ENCODE results near the gene ZSCAN23.
A peak's percentile ranks its signal among the peaks of the same experiment; 100 is the strongest.
"Not testable (repeated sequence)": the region's sequence is repeated elsewhere in the genome, so short reads cannot be mapped to it uniquely, and the experiment has no call there.

The ZSCAN23 gene

DNA sequence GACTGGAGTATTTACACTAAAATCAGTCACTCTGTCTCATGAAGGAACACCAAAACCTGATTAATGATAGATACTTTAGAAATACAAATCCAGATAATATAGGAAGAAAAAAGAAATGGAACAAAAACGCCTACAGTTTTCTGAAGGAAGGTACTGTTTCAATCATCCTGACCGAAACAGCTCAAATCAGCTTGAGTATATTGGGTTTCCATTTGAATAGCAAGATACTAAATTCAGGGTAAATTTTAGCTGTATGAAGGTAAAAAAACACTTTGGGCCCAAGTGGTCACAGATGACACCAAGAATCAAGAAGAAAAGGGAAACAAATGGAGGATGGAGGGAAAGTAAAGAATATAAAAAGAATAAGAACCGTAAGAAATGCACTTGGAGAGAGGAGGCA lies 6.9 kb downstream of the ZSCAN23 start:
- no peak for DNase-seq (ENCODE audit: low read depth)

DNA sequence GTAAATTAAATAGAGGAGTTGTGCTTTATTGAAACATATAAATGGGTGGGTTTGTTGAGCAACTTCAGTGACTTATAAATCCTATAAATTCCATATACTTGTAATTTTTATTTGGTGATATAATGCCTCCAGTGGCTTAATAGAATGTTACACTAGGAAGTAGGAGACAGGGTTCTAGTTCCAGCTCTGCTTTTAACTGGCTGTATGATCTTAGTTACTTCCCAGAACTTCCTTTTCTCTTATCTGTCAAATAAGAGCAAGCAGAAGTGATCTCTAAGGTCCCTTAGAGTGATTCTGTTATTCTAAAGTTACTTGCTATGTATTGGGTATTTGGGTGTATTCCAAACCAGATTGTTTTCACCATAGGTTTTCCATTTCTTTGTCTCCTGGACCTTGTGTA lies 10.2 kb downstream of the ZSCAN23 start:
- no peak for DNase-seq (ENCODE audit: low read depth)

DNA sequence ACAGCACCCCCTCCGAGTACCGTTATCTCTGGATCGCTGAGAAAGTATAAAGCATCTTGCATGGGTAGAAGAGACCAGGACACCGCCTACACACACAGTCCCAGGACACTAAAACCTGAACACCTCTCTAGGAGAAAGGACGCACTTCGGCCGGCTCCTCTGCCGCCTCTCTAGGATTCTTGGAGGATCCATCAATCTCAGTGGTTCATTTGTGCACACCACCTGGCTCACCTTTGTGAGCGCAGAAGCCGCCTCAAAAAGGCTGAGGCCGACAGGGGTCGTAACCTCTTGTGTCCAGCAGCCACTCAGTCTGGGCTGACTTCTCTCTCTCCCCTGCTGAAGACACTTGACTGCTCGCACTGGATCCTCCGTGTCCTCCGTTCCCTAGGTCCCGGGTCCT lies 13.5 kb downstream of the ZSCAN23 start:
- no peak for DNase-seq (ENCODE audit: low read depth)

DNA sequence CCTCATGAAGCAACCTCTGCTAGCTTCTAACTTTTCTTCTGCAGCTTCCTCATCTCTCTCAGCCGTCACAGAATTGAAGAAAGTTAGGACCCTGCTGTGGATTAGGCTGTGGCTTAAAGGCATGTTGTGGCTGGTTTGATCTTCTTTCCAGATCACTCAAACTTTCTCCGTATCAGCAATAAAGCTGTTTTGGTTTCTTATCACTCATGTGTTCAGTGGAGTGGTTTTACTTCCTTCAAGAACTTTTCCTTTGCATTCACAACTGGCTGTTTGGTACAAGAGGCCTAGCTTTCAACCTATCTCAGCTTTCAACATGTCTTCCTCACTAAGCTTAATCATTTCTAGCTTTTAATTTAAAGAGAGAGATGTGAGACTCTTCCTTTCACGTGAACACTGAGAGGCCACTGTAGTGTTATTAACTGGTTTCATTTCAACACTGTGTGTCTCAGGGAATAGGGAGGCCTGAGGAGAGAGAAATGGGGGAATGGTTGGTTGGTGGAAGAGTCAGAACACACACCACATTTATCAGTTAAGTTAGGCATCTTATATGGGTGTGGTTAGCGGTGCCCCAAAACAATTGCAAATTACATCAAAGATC lies 17.2 kb downstream of the ZSCAN23 start:
- DNase-seq (ENCODE audit: low read depth), result no peak

DNA sequence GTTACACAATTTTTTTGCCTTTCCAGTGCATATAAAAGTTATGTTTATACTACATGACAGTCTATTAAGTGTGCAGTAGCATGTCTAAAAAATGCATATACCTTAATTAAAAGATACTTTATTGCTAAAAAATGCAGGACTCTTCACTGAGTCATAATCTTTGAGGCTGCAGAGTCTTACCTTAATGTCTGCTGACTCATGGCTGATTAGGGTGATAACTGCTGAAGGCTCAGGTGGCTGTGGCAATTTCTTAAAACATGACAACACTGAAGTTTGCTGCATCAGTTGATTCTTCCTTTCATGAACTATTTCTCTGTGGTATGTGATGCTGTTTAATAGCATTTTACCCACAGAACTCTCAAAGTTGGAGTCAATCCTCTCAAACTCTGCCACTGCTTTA lies 19.1 kb downstream of the ZSCAN23 start:
- no peak for DNase-seq (ENCODE audit: low read depth)

DNA sequence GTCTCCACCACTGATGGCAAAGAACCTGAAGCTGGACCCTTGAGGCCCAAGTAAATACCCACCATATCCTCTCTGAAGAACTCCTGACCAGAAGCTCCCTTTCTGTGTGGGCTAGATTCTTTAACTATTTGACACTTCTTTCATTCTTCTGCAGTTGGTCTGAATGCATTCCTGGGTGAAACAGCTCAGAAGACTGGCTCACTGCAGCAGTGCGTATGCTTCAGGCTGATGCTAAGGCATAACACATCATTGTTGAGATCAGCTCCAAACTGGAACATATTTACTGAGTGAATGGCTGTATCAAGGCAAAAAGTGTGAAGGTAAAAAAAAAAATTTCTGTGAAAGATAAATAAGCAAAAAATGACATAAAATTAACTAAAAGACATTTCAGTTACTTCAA lies 19.7 kb downstream of the ZSCAN23 start:
- DNase-seq (ENCODE audit: low read depth), result no peak

DNA sequence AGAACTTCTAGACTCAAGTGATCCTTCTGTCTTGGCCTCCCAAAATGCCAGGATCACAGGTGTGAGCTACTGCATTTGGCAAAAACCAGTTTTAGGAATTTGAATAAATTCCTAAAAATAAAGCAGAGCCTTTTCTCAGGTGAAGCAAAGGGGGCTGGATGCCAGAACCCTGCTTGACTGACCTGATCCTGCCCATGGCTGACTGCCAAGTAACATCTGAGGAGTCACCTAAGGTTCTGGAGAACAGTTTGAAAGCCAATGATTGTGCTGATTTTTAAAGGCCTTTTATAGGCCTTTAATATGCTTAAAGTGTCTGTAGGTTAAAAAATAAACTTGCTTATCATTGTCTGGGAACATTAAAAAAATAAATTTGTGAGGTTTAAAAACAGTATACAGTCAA lies 29.6 kb downstream of the ZSCAN23 start:
- DNase-seq (ENCODE audit: low read depth), result no peak

DNA sequence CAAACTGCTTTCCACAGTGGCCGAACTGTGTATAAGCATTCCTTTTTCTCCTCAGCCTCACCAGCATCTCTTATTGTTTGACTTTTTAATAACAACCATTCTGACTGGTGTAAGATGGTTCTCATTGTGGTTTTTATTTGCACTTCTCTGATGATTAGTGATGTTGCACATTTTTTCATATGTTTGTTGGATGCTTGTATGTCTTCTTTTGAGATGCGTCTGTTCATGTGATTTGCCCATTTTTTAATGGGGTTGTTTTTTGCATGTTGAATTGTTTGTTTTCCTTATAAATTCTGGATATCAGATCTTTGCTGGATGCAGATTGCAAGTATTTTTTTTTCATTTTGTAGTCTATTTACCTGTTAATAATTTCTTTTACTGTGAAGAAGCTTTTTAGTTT lies 32.5 kb downstream of the ZSCAN23 start:
- DNase-seq (ENCODE audit: low read depth), result no peak

DNA sequence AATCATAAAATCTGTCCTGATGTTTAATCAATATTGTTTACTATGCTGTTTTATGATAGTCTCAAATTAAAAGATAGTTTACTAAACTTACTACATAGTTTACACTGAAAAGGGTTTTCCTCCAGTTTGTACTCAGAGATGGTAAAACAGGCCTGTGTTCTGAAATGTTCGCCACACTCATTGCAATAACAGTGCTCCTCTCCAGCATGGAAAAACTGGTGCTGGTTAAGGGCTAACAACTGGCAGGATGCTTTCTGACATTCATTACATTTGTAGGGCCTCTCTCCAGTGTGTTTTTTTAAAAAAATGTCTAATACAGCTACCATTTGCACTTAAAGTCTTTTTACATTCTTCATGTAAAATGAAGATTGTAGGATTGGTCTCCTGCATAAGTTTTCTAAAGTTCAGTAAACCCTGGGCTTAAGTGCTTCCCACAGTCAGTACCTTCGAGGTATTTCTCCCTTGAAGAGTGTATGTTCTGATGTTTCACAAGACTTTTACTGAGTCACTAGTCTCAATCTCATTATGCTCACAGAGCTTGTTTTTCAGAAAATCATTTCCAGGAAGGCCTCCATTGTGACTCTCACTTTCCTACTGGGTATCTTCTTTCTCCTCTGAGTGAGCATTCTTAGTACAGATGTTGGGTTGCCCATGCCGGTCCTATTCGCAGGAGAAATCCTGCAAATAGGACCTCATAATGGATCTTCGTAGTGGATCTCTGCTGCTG lies 35.1 kb downstream of the ZSCAN23 start:
- DNase-seq (ENCODE audit: low read depth), result no peak

DNA sequence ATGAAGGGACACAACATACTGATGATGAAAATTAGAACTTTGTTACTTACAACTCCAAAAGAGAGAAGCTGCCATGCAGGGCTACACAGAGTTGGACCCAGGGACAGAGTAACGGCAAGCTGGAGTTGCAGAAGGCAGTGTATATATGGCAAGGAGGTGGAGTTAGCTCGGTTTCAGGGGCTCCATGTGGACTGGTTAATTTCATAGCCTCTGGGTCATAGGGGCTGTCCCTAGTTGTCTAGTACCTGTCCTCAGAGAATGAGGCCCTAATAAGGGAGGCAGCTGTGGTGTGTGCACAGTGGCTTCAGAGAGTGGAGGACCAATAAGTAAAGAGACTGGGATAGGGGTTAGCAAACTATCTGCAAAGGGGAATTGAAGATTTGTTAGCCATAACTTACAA lies 35.9 kb downstream of the ZSCAN23 start:
- no peak for DNase-seq (ENCODE audit: low read depth)

DNA sequence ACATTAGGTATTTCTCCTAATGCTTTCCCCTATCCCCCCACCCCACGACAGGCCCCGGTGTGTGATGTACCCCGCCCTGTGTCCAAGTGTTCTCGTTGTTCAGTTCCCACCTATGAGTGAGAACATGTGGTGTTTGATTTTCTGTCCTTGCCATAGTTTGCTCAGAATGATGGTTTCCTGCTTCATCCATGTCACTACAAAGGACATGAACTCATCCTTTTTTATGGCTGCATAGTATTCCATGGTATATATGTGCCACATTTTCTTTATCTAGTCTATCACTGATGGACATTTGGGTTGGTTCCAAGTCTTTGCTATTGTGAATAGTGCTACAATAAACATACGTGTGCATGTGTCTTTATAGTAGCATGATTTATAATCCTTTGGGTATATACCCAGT lies 39.4 kb downstream of the ZSCAN23 start:
- DNase-seq (ENCODE audit: low read depth), result not testable (repeated sequence)

DNA sequence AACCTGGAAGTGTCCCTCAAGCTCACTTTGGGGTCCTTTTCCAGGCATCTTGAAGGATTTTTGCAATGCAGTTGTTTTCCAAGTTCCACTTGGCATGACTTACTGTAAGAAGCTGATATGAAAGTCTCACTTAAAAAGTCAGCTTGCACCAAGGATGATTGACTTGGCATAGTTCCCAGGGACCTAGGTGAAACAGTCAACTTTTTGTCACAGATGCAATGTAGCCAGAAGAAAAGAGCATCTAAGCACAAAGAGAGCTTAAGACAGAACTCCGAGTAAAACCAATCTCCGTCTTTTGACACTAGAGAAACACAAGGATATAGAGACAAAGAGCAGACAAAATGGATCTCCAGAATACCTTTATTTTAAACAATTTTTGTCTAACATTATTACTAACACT lies 41.1 kb downstream of the ZSCAN23 start:
- no peak for DNase-seq (ENCODE audit: low read depth)

DNA sequence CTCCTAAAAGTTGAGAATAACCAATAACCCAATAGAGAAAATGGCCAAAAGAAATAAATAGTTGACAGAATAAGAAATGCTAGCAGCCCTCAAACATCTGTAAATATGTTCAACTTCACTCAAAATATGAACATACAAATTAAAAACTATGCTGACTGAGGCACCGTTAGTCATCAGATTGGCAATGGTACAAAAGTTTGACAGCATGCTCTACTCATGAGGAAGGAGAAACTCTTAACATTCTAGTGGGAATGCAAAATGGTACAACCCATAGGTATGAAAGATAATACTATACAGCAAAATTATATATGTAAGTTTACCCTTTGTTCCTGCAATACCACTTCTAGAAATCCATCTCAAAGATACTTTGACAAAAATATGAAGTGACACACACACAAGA lies 42.1 kb downstream of the ZSCAN23 start:
- DNase-seq (ENCODE audit: low read depth), result no peak

DNA sequence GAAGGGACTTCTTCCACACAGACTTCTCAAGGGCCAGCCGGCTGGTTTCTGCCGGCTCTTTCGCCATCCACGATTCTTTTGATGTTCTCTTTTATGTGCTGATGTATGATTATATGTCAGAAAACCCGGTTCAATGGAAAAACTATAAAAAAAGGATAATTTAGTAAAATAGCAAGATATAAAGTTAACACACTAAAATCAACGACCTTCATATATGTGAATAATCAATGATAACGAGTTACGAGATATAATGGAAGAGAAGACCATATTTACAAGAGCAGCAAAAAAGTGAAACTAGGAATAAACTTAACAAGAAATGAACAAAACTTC lies 43.2 kb downstream of the ZSCAN23 start:
- DNase-seq (ENCODE audit: low read depth), result no peak

DNA sequence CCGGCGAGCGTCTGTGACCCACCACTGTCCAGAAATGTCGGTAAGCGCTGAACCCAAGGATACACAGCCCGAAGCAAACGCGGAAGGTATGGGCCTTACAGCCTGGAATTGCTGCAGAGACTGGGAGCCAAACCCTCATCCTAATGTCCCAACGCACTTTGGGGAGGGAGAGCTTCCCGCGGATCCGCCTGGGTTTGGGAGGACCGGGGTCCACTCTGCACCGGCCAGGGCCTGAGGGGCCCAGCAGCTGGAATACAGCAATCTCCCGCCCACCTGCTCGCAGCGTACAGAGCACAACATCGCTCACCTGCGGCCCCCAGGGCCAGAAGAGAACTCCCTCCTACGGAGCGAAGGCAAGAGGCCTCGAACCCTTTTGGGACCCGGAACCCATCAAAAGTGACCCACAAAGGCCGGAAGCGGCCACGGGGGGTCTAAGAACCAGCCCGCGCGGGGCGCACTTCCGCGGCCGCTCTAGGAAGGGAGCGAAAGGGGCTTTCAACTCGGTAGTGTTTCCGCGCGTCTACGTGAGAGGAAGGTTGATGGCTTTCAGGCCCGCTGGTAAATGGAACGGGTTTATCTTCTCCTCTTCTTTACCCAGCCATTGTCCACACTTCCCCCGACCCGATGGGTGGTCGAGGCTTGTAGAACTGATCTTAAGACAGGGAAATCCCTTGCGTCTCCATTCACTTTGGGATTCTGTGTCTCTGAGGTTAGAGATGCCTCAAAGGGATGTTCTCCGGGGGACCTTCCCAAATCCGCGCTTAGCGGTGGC lies 43.8 kb downstream of the ZSCAN23 start, which contains the start of gene ZSCAN12:
Gene ZSCAN12 (minus strand): TSS at position 398 of the 772 bp plus-strand sequence. CDS start 1,342 bp downstream, outside the sequence.
- DNase-seq (ENCODE audit: low read depth), result peak; percentile 70

DNA sequence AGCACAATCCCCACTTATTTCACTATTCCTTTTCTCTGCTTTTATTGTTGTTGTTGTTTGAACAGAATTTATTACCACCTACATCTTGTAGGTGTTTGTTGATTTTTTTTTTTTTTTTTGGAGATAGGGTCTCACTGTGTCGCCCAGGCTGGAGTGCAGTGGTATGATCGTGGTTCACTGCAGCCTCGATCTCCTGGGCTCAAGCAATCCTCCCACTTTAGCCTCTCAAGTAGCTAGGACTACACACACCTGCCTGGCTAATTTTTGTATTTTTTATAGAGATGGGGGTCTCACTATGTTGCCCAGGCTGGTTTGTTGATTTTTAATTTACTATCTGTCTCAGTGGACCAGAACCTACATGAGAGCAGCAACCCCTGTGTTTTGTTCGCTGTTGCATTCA lies 47.4 kb downstream of the ZSCAN23 start:
- no peak for DNase-seq (ENCODE audit: low read depth)

DNA sequence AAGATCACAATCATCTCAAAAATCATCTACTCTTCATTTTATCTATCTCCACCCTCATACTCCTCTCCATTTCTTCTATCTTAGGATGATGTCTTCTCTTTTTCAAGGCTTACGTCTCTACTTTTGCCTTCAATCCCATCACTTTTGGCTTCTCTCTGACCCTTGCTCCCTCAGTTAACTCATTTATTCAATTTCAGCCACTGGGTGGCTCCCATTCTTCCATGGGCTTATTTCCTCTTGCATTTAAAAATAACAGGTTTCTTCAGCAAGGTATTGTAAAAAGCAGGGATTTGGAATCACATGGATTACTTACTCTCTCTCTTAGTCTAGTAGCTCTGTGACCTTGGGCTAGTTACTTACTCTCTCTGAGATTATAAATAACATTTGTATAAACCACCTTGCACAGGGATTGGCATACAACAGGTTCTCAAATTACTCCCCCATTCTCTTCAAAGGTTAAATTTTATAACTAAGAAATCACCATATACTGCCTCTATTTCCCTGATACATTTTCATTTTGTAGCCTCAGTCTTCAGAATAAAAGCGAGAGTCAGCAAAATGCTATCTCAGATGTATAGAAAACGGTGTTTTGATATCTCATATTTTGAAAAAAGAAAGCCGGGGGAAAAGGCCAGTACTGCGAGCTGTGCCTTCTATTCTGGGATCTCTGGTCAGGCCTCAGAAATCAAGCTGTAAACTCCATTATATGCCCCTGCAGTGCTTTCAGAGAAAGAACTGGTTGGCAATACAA lies 49.2 kb downstream of the ZSCAN23 start:
- no peak for DNase-seq (ENCODE audit: low read depth)

DNA sequence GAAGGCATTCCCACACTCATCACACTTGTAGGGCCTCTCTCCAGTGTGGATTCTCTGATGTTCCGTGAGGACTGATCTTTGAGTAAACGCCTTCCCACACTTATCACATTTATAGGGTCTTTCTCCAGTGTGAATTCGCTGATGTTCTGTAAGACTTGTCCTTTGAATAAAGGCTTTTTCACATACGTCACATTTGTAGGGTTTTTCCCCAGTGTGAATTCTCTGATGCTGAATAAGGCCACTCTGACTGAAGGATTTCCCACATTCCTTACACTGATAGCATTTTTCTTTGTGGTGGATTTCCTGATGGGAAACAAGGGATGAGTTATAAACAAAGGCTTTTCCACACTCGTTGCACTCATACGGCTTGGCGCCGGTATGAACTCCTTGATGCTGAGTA lies 52.6 kb downstream of the ZSCAN23 start:
- DNase-seq (ENCODE audit: low read depth), result no peak

DNA sequence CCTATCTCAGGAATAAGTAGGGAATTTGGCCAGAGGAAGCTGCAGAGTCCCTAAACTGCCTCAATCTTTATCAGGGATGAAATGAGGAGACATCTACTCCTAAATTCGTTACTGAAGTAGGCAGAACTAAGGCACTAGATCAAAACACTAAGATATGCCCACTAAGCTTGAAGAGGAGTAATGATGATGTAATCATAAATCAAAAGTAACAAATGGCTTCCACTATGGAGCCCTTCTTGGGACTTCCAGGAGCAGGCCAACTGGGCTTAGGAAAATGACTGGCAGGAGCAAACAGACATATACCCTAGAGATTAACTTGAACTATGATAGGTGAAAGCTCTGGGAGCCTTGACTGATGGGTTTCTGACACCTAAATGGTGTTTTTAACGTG lies 59.2 kb downstream of the ZSCAN23 start:
- DNase-seq (ENCODE audit: low read depth), result no peak

DNA sequence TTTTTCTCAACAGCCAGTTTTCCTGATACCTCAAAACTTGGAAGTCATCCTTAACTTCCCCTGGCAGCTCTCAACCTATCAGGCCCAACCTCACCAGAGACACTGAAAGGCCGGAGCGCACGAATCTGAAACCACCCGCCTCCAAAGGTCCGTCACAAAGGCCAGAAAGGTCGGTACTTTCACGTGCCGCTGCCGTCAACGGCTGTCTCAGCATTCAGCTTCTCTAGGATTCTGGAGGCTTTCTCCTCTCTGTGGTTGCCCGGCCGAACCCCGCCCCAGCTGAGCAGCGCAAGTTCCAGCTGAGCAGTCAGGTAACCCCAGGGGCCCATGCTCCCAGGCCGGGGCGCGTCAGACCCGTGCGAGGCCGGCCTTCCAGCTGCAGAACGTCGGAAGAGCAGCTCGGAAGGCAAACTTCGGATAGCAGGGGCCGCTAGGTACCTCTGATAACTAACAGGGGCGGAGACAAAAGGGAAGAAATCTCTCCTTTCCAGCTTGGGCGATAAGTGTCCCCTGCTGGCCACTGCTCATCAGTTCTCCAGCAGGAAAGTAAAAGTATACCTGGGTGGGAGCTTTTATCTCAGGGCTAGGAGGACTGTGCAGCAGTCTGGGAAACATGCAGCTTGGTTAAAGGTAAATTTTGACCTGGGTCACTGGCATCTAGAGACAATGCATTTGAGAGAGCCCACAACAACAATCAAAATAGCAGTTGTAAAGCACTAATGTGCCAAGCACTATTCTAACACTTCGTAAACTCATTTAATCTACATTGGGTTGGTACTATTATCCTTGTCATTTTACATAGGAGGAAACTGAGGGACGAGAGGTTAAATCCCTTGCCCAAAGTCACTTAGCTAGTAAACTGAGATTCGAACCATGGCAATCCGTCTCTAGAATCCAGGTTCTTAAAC lies 59.8 kb downstream of the ZSCAN23 start:
- peak; percentile 17 for DNase-seq (ENCODE audit: low read depth)
